Mesangial cell (primary cell): ENCODE measurements around the gene LPGAT1. TPM values are rescaled to one million over a fixed set of nuclear protein-coding genes. Genes with fewer than 3 reads are reported as not detected.

ENCODE experiments used
- total RNA-seq: library from RNA; depleted of rRNA; stranded (reverse); fragments of >200 nt; gene quantifications from 2 replicates; pipeline ENCODE4 v1.2.3, GENCODE V29; 2015

The LPGAT1 gene, protein sequence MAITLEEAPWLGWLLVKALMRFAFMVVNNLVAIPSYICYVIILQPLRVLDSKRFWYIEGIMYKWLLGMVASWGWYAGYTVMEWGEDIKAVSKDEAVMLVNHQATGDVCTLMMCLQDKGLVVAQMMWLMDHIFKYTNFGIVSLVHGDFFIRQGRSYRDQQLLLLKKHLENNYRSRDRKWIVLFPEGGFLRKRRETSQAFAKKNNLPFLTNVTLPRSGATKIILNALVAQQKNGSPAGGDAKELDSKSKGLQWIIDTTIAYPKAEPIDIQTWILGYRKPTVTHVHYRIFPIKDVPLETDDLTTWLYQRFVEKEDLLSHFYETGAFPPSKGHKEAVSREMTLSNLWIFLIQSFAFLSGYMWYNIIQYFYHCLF
- 33.1 and 48.4 TPM in 2 replicates for total RNA-seq

GRCh38 chr1:211830328-211831142 lies at the start of gene LPGAT1:
LPGAT1 (minus strand) TSS chr1:211830763; CDS start chr1:211829296, 1,467 bp downstream.

Other genes starting within 250 kb of the LPGAT1 start
- 1.3 and 35.8 TPM in 2 replicates for gene NEK2, start 155.1 kb downstream of the LPGAT1 start, total RNA-seq
- gene INTS7, start 204.8 kb upstream of the LPGAT1 start, total RNA-seq: 12.0 and 16.6 TPM in 2 replicates
- gene DTL, start 205.0 kb upstream of the LPGAT1 start, total RNA-seq: 3.0 and 19.4 TPM in 2 replicates